Activated naive CD8-positive, alpha-beta T cell treated with anti-CD3 and anti-CD28 coated beads for 36 hours (primary cell): ENCODE measurements around the gene SPATA24. TPM values are rescaled to one million over a fixed set of nuclear protein-coding genes. Genes with fewer than 3 reads are reported as not detected.

Source experiments
- DNase-seq: peaks from one replicate; pipeline ENCODE4 v3.0.0; 2021
- H3K27ac Mint-ChIP-seq: one replicate; pipeline ENCODE4 v1.8.0; 2022; ENCODE audit warnings: mild to moderate bottlenecking, moderate library complexity, mixed read lengths
- H3K27me3 Mint-ChIP-seq: one replicate; pipeline ENCODE4 v1.8.0; 2022; ENCODE audit warnings: mild to moderate bottlenecking, mixed read lengths
- H3K36me3 Mint-ChIP-seq: one replicate; pipeline ENCODE4 v1.8.0; 2021; ENCODE audit warnings: mild to moderate bottlenecking, mixed read lengths
- H3K4me1 Mint-ChIP-seq: one replicate; pipeline ENCODE4 v1.8.0; 2021; ENCODE audit warnings: mixed read lengths
- H3K4me3 Mint-ChIP-seq: one replicate; pipeline ENCODE4 v1.8.0; 2022; ENCODE audit warnings: mild to moderate bottlenecking, moderate library complexity, mixed read lengths
- H3K9me3 Mint-ChIP-seq: one replicate; pipeline ENCODE4 v1.8.0; 2022; ENCODE audit warnings: mixed read lengths
- total RNA-seq, 2 experiments: library from RNA; stranded (reverse); gene quantifications; one replicate each; pipeline ENCODE4 v1.2.3, GENCODE V29; 2021

Gene SPATA24
- total RNA-seq, 2 experiments from 2014 or later: 2.2 to 4.0 TPM

DNA sequence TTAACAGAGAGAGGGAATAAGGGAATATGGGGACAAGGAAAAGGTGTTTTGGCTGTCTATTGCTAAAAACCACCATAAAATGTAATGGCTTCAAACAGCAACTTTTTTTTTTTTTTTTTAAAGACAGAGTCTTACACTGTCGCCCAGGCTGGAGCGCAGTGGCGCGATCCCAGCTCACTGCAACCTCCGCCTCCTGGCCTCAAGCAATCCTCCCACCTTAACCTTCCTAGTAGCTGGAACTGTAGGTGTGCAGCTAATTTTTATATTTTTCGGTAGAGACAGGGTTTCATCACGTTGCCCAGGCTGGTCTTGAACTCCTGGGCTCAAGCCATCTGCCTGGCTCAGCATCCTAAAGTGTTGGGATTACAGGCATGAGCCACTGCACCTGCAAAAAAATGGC lies 4.3 kb upstream of the SPATA24 start:
- H3K27ac Mint-ChIP-seq: no peak overlapping the region
- peaks cover 1% of the 10 kb centered on the region for H3K36me3 Mint-ChIP-seq
- no peak for DNase-seq
- no peaks in the 10 kb centered on the region for H3K9me3 Mint-ChIP-seq
- no peak overlapping the region for H3K4me3 Mint-ChIP-seq
- no peaks in the 10 kb centered on the region for H3K27me3 Mint-ChIP-seq
- H3K4me1 Mint-ChIP-seq: peaks cover 26% of the 10 kb centered on the region

DNA sequence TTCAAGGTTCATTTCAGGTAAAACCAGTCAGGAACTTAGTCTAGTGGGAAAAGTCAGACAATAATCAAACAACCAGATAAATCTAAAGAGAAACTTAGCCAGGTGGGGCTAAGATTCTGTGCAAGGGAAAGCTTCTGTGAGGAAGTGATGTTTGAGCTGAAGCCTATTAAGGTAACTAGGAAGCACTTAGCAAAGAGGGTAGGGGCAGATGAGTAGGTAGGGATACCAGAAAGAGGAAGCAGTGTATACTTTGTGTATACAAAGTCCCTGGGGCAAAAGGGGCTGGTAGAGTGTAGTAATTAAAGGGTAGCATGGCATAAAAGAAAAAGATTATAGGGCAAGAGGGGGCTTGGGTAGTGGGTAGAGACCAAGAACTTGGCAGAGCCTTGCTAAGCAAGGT lies 3.6 kb upstream of the SPATA24 start:
- H3K9me3 Mint-ChIP-seq: no peaks in the 10 kb centered on the region
- H3K4me1 Mint-ChIP-seq: peaks cover 27% of the 10 kb centered on the region
- DNase-seq: no peak
- peaks cover 1% of the 10 kb centered on the region for H3K36me3 Mint-ChIP-seq
- H3K27me3 Mint-ChIP-seq: no peaks in the 10 kb centered on the region
- H3K27ac Mint-ChIP-seq: no peak overlapping the region
- H3K4me3 Mint-ChIP-seq: no peak overlapping the region

DNA sequence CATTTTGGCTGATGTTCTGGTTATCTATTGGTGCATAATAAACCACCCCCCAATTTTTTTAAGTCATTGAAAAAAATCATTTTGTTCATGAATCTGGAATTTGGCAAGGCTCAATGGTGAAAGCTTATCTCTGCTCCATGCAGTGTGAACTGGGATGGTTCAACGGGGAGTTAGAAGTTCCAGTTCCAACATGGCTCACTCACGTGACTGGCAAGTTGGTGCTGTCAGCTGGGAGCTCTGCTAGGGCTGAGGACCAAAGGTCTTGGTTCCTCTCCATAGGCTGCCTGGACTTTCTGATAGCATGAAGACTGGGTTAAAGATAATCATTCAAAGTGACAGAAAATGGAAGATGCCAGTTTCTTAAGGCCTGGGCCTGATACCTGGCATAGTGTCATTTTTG lies 3.1 kb upstream of the SPATA24 start:
- H3K27ac Mint-ChIP-seq: no peak overlapping the region
- no peak for DNase-seq
- peaks cover 28% of the 10 kb centered on the region for H3K4me1 Mint-ChIP-seq
- H3K36me3 Mint-ChIP-seq: peaks cover 1% of the 10 kb centered on the region
- H3K27me3 Mint-ChIP-seq: no peaks in the 10 kb centered on the region
- no peak overlapping the region for H3K4me3 Mint-ChIP-seq
- no peaks in the 10 kb centered on the region for H3K9me3 Mint-ChIP-seq

DNA sequence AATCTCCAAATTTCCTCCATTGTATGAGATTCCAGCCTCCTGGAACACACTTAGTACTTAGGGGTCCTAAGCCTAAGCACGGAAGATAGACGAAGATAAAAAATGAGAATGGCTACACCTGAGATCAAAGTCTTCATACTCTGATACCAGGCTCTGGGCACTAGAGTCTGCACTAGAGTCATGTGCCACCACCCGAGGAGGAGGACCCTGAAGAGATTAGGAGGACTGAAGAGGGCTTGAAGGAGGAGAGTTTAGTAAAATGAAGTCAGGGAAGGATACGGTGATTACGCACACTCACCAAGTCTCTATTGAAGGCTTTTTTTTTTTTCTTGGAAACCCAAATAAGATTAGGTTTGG lies 573 bp upstream of the SPATA24 start:
- Mint-ChIP-seq H3K27ac (peak overlapping the region; percentile 100), H3K27me3 (no peaks in the 10 kb centered on the region), H3K4me3 (peak overlapping the region; percentile 93), H3K9me3 (no peaks in the 10 kb centered on the region), H3K36me3 (no peaks in the 10 kb centered on the region), H3K4me1 (peaks cover 34% of the 10 kb centered on the region)
- no peak for DNase-seq

DNA sequence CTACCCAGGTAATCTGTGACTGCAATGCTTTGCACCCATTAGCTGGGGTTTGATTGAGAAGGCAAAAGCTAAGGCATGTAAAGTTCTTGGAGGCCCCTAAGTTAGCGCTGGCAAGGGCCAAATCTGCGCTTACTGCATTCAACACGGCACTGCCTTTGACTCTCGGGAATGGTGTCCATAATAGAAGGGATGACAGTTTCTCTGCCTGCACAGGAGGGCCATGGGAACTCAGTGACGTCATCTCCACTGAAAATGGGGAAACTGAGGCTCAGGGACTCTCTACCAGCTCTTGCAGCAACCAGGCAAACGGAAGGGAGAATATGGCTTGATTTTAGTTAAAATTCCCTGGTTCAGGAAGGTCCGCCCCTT lies 487 bp downstream of the SPATA24 start:
- no peaks in the 10 kb centered on the region for H3K36me3 Mint-ChIP-seq
- H3K27ac Mint-ChIP-seq: peak overlapping the region; percentile 100
- DNase-seq: no peak
- no peaks in the 10 kb centered on the region for H3K27me3 Mint-ChIP-seq
- H3K4me1 Mint-ChIP-seq: peaks cover 39% of the 10 kb centered on the region
- no peaks in the 10 kb centered on the region for H3K9me3 Mint-ChIP-seq
- peak overlapping the region; percentile 93 for H3K4me3 Mint-ChIP-seq

DNA sequence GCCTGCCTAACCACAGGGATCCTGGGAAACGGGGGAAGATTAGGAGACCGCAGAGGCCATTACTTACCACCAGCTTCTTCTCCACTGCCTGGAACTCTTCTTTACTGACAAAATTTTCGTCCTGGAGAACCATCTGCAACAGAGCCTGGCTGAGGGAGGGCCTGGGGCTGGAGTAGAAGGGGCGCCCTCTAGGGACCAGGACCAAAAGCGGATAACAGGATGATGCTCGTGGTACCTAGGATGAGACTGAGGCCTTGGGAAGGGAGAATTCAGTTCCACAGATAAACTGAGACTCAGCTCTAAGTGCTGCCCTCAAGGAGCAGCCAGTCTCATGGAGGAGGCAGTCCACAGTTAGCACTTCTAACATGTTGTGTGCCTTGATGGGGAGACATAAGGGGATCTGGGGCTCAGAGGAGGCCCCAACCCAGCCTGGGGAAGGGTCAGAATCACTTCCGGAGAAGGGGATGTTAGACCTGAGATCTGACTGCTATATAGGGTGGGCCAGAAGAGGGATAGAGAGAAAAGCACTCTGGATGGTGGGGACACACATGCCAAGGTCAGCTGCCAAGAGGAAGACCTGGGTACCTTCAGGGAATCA lies 1.2 kb downstream of the SPATA24 start:
- Mint-ChIP-seq H3K9me3 (no peaks in the 10 kb centered on the region), H3K36me3 (no peaks in the 10 kb centered on the region), H3K27me3 (no peaks in the 10 kb centered on the region), H3K4me3 (peak overlapping the region; percentile 93), H3K27ac (peak overlapping the region; percentile 100), H3K4me1 (peaks cover 39% of the 10 kb centered on the region)
- no peak for DNase-seq

DNA sequence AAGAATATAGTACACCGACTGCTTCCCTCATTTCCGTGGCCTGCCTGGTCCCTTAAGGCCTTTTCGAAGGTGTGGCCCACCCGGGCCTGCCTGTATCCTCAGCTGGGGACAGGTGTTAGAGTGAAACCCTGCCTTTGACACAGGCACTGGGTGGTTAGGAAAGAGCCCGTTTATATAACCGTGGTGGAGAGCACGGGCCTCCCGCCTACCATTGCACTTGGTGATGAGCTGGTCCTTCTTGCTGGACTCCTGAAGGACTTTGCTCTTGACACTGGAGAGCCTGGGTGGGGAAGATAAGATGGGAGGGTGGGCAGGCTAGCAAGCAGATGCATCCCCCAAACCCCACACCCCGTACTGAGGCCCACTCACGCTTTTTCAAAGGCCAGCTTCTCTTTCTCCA lies 2.3 kb downstream of the SPATA24 start:
- no peaks in the 10 kb centered on the region for H3K36me3 Mint-ChIP-seq

DNA sequence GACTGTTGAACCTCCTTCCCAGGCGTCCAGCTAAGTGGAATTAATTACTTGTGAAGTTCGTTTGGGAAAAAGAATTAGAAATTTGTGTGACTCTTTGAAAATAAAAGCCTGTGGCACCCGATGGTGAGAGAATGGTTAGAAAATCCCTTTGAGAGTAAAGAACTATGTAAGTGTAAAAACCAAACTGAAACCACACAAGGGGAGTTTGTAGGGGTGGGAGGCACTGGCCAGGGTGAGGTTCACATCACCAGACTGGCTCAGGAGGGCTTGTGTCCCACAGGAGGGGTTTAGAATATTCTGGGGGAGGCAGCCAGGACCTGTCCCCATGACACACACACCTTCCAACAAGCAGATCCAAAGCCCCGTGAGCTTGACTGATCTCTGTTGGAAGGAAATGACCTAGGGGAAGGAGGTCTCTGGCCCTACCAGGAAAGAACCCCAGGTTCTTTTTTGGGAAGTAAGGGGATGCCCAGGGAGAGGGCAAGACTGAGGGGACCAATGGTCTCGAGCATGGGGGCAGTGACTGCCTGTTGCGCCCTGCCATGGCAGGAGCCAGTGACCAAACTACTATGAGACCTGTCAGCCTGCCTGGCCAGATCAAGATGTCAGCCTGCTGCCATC lies 4.3 kb downstream of the SPATA24 start:
- H3K9me3 Mint-ChIP-seq: no peaks in the 10 kb centered on the region
- H3K4me1 Mint-ChIP-seq: peaks cover 37% of the 10 kb centered on the region
- no peak overlapping the region for H3K4me3 Mint-ChIP-seq
- H3K27me3 Mint-ChIP-seq: no peaks in the 10 kb centered on the region
- DNase-seq: no peak
- peak overlapping the region; percentile 41 for H3K27ac Mint-ChIP-seq
- no peaks in the 10 kb centered on the region for H3K36me3 Mint-ChIP-seq

More for the DNA sequence above, 2.3 kb downstream of the SPATA24 start:
- DNase-seq: no peak
- Mint-ChIP-seq H3K27me3 (no peaks in the 10 kb centered on the region), H3K4me3 (no peak overlapping the region), H3K4me1 (peaks cover 33% of the 10 kb centered on the region), H3K9me3 (no peaks in the 10 kb centered on the region), H3K27ac (no peak overlapping the region)

DNA sequence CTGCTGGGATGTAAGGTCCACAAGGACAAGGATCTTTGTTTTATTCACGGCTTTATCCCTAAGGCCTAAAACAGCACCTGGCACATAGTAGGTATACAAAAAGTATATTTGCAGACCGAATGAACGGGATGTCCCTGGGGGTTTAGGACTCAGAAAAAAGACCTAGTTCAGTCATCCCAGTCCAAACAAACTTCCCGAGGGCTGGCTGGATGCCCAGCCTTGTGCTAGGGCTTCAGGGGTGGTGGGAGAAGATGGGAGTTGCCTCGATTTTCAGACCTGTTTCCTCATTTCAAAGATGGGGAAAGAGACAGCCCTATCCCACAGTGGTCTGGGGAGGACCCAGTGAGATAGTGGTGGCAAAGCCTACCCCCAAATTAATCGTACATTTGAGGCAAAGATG lies 6.0 kb downstream of the SPATA24 start:
- Mint-ChIP-seq H3K4me1 (peaks cover 30% of the 10 kb centered on the region), H3K9me3 (no peaks in the 10 kb centered on the region), H3K4me3 (no peak overlapping the region), H3K27me3 (no peaks in the 10 kb centered on the region), H3K27ac (no peak overlapping the region), H3K36me3 (no peaks in the 10 kb centered on the region)
- no peak for DNase-seq

DNA sequence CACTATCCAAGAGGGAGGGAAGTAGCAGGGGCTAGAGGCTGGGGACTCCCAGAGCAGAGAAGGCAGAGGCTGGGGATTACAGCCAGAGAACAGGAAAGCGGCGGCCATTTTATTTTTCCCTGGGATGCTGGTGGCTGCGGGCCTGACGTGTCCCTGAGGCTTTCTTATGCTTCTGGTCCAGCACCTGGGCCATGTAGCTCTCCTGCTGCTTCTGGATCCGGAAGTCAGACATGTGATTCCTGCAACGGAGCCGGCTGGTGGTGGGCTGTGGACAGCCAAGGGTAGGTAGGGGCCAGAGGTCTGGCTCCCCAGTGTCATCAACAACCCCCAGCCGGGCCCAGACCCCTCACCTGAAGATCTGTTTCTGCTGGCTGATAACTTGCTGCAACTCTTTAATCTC lies 7.2 kb downstream of the SPATA24 start:
- peaks cover 4% of the 10 kb centered on the region for H3K36me3 Mint-ChIP-seq
- no peaks in the 10 kb centered on the region for H3K27me3 Mint-ChIP-seq
- peaks cover 26% of the 10 kb centered on the region for H3K4me1 Mint-ChIP-seq
- DNase-seq: no peak
- H3K27ac Mint-ChIP-seq: no peak overlapping the region
- H3K4me3 Mint-ChIP-seq: no peak overlapping the region
- no peaks in the 10 kb centered on the region for H3K9me3 Mint-ChIP-seq

DNA sequence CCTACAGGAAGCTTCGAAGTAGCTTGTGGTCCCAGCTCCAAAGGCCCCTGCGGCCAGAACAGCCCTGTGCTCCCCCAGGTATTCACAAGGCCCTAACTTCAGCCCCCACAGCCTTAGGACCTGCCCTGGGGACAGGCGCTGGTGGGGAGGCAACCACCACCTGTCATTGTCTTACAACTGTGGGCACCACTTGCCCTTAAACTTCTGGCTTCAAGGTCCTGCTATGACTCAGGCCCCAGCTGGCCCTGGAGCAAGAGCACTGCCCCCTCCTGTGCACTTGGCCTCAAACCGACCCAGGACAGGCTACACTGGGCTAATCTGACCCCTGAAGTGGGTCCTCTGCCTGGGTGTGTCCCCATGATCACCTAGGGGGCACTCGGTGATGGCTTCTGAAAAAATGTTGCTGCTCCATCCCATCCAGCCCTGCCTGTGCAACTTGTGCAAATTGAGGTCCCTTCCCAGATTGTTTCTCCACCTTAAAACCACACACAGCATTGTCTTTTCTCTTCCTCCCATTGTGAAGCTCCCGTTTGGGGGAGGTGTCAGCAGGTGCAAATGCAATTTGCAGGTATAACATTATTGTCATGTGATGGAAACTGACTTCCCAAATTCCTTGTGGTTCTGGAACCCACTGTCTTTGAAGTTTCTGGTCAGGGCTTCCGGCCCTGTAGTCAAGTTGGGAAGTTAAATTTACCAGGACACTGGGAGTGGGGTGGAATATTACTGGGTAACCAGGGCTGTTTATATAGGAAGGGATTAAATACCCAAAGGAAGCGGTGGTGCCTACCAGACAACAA lies 7.8 kb downstream of the SPATA24 start:
- H3K4me1 Mint-ChIP-seq: peaks cover 32% of the 10 kb centered on the region
- no peak overlapping the region for H3K4me3 Mint-ChIP-seq
- no peaks in the 10 kb centered on the region for H3K9me3 Mint-ChIP-seq

DNA sequence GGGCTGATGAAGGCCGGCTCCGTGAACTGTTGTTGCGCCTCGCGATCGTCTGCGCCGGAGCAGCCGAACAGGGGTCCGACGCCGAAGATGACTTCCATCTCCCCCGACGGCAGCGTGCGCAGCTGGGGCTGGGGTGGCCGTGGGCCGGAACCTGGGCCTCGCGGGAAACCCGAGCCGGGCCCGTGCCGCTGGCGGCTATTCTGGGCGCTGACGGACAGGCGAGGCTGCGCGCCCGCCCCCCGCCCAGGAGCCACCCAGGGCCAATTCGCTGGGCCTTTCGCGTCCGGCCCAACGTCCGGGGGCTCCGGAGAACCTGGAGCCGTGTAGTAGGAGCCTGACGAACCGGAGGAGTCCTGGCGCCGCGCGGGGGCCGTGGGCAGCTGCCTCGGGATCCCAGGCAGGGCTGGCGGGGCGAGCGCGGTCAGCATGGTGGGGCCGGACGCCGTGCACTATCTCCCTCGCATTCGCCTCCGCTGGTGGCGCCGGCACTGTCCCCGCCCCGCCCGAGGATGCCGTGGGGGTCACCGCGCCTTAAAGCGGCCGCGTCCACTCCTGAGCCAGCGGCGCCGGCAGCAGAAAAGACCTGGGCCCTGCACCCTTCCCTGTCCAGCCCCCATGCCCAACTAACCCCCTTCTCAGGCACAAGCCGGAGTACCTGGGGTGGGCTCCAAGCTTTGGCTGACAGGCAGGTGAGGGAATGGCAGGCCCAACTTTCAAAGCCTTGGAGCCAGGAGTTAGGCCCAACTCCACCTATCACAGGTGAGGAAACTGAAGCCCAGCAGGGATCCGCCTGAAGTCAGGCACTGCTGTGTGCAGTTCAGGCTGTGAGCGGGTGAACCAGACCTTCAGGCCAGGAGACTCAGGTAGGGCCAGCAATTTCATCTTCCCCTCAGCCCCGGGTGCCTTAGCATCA lies 9.0 kb downstream of the SPATA24 start, which contains the start of gene PROB1:
PROB1 (minus strand) TSS at position 451 of the 913 bp plus-strand sequence; CDS start at position 428, 23 bp downstream.
- Mint-ChIP-seq H3K4me1 (peaks cover 42% of the 10 kb centered on the region), H3K4me3 (peak within 1 kb of the TSS; percentile 92), H3K9me3 (no peaks in the 10 kb centered on the region), H3K27ac (no peak within 1 kb of the TSS), H3K36me3 (peaks cover 9% of the 10 kb centered on the region), H3K27me3 (no peaks in the 10 kb centered on the region)
- no peak for DNase-seq

More for the DNA sequence above, 7.8 kb downstream of the SPATA24 start:
- Mint-ChIP-seq H3K27me3 (no peaks in the 10 kb centered on the region), H3K27ac (no peak overlapping the region), H3K36me3 (peaks cover 9% of the 10 kb centered on the region)
- DNase-seq: no peak

DNA sequence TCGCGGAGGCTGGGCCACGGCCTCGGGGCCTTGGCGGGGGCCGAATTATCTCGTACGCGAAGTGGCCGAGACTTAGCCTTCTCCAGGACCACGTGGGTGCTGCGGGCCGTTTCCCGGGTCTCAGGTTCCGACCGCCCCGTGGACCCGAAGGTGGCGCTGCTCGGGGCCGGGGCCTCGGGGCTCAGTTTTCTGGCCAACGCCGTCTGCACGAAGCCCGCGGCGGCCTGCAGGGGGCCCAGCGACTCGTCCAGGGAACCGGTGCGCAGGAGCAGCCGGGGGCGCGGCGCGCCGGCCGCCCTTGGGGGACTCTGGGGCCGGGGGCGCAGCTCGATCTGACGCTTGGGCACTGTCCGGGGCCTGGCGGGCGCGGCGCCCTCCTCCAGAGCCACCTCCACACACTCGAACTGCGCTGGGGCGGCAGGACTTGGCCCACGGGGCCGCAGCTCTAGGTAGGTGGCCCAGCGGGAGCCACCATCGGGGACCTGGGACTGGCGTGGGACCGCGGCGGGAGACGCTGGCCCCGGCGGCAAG lies 9.7 kb downstream of the SPATA24 start:
- H3K27ac Mint-ChIP-seq: no peak overlapping the region
- H3K36me3 Mint-ChIP-seq: peaks cover 14% of the 10 kb centered on the region
- H3K27me3 Mint-ChIP-seq: no peaks in the 10 kb centered on the region
- H3K4me3 Mint-ChIP-seq: peak overlapping the region; percentile 92
- H3K4me1 Mint-ChIP-seq: peaks cover 42% of the 10 kb centered on the region
- DNase-seq: peak; percentile 80
- H3K9me3 Mint-ChIP-seq: no peaks in the 10 kb centered on the region

DNA sequence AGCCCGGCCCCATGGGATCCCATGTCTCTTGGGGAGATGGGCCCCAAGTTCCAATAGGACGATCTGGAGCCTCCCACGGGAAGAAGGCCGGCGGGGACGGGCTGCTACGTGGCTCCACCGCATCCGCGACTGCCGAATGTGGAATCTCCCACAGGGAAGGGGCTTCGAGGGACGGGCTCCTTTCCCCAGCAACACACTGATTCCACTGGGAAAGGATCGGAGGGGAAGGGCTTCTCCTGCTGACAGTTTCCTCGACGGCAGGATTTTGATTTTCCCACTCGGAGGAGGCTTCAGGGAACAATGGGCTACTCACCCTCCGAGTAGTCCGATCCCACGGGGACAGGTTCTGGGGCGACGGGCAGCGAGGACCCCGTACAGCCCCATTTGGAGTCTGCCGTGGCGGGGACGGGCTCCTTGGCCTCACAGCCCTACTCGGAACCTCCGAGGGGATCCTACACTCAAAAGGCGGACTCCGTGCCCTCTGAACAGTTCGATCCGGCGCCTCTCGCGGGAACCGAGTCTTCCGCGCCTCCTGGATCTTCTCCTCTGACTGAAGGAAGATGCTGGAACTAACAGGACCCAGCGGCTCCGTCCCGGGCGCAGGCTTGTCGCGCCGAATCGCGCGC lies 10.3 kb downstream of the SPATA24 start:
- peak overlapping the region; percentile 85 for H3K27ac Mint-ChIP-seq
- H3K9me3 Mint-ChIP-seq: no peaks in the 10 kb centered on the region
- peak; percentile 35 for DNase-seq
- no peaks in the 10 kb centered on the region for H3K27me3 Mint-ChIP-seq
- H3K4me1 Mint-ChIP-seq: peaks cover 45% of the 10 kb centered on the region
- H3K36me3 Mint-ChIP-seq: peaks cover 17% of the 10 kb centered on the region
- peak overlapping the region; percentile 92 for H3K4me3 Mint-ChIP-seq
